ENCODE measurements around the gene PDK1. TPM values are rescaled to one million over a fixed set of nuclear protein-coding genes. Genes with fewer than 3 reads are reported as not detected.

Gene PDK1
- total and polyA plus RNA-seq, 4 donors: 2.9 to 20.9 (median 8.6) TPM

GRCh38 chr2:172554352-172555271, 1.3 kb upstream of the PDK1 start:
- Histone ChIP-seq H3K36me3 (ENCODE audit: control insufficient read depth in 4 of 4, insufficient read depth in 4 of 4, low read length in 4 of 4) (no peaks in the 10 kb centered on the region), H3K27ac (ENCODE audit: low read depth in 1 of 2, low read length in 1 of 2) (peak overlapping the region in 1 of 2 donors; percentile 98), H3K4me1 (ENCODE audit: control insufficient read depth in 5 of 5, insufficient read depth in 5 of 5, low read length in 5 of 5) (peaks cover 1 to 17% (median 9%) of the 10 kb centered on the region in 5 donors), H3K27me3 (ENCODE audit: control insufficient read depth in 3 of 3, insufficient read depth in 3 of 3, low read length in 2 of 3) (no peaks in the 10 kb centered on the region), H3K9ac (ENCODE audit: insufficient read depth in 1 of 2, low read length in 2 of 2) (peak overlapping the region in 1 of 2 donors; percentile 91), H3K9me3 (ENCODE audit: control insufficient read depth in 4 of 4, insufficient read depth in 3 of 4, low read length in 3 of 4) (no peaks in the 10 kb centered on the region), H3K4me3 (no peak overlapping the region)
- peak; percentile 15 to 32 (median 30) for DNase-seq
- no peak for TF ChIP-seq CTCF (IDR thresholded peaks at IDR 0.05; ENCODE audit: control extremely low read depth, extremely low read depth)
- 49 to 56% methylated on average over 18 of the region's 18 CpGs for WGBS, 2 donors
- no peak for ATAC-seq (ENCODE audit: insufficient read depth, low FRiP score)

- WGBS, 2 donors: 8 to 11% methylated on average over 8 of the region's 8 CpGs
- Histone ChIP-seq H3K36me3 (ENCODE audit: control insufficient read depth in 4 of 4, insufficient read depth in 4 of 4, low read length in 4 of 4) (peaks cover 0 to 2% (median 0%) of the 10 kb centered on the region in 4 donors), H3K27ac (ENCODE audit: low read depth in 1 of 2, low read length in 1 of 2) (peak overlapping the region; percentile 63 to 98), H3K9me3 (ENCODE audit: control insufficient read depth in 4 of 4, insufficient read depth in 3 of 4, low read length in 3 of 4) (no peaks in the 10 kb centered on the region), H3K4me1 (ENCODE audit: control insufficient read depth in 5 of 5, insufficient read depth in 5 of 5, low read length in 5 of 5) (peaks cover 1 to 17% (median 9%) of the 10 kb centered on the region in 5 donors), H3K27me3 (ENCODE audit: control insufficient read depth in 3 of 3, insufficient read depth in 3 of 3, low read length in 2 of 3) (no peaks in the 10 kb centered on the region), H3K4me3 (peak overlapping the region; percentile 31), H3K9ac (ENCODE audit: insufficient read depth in 1 of 2, low read length in 2 of 2) (peak overlapping the region in 1 of 2 donors; percentile 91)
- TF ChIP-seq CTCF (IDR thresholded peaks at IDR 0.05; ENCODE audit: control extremely low read depth, extremely low read depth): no peak
- ATAC-seq (ENCODE audit: insufficient read depth, low FRiP score): no peak
- no peak for DNase-seq
Observed at GRCh38 chr2:172555272-172555521, 693 bp upstream of the PDK1 start.

GRCh38 chr2:172556284-172557033, 569 bp downstream of the PDK1 start:
- H3K4me1 ChIP-seq (ENCODE audit: control insufficient read depth in 5 of 5, insufficient read depth in 5 of 5, low read length in 5 of 5): peaks cover 1 to 21% (median 9%) of the 10 kb centered on the region in 5 donors
- peak overlapping the region; percentile 95 to 98 for H3K27ac ChIP-seq (ENCODE audit: low read depth in 1 of 2, low read length in 1 of 2)
- ATAC-seq (ENCODE audit: insufficient read depth, low FRiP score) (peak; percentile 71), DNase-seq (peak; percentile 62 to 75 (median 70))
- 1% methylated on average over 47 to 52 of the region's 52 CpGs for WGBS, 2 donors
- no peaks in the 10 kb centered on the region for H3K27me3 ChIP-seq (ENCODE audit: control insufficient read depth in 3 of 3, insufficient read depth in 3 of 3, low read length in 2 of 3)
- H3K36me3 ChIP-seq (ENCODE audit: control insufficient read depth in 4 of 4, insufficient read depth in 4 of 4, low read length in 4 of 4): peaks cover 0 to 3% (median 0%) of the 10 kb centered on the region in 4 donors
- peak overlapping the region in 1 of 2 donors; percentile 82 for H3K9ac ChIP-seq (ENCODE audit: insufficient read depth in 1 of 2, low read length in 2 of 2)
- H3K9me3 ChIP-seq (ENCODE audit: control insufficient read depth in 4 of 4, insufficient read depth in 3 of 4, low read length in 3 of 4): no peaks in the 10 kb centered on the region
- H3K4me3 ChIP-seq: peak overlapping the region; percentile 68
- no peak for TF ChIP-seq CTCF (IDR thresholded peaks at IDR 0.05; ENCODE audit: control extremely low read depth, extremely low read depth)
